Spleen (tissue), 11 donors: ENCODE results near the gene PLTP. TPM values are rescaled to one million over a fixed set of nuclear protein-coding genes. Genes with fewer than 3 reads are reported as not detected.
A peak's percentile ranks its signal among the peaks of the same experiment; 100 is the strongest.
"Not testable (repeated sequence)": the region's sequence is repeated elsewhere in the genome, so short reads cannot be mapped to it uniquely, and the experiment has no call there.

Experiments used
- DNase-seq: peaks from one replicate; pipeline ENCODE4 v3.0.0-alpha.2; 2020
- H3K27ac ChIP-seq, 8 donors: fragments of 200-600 bp; sonication (generic) in 7 of 8; 1 replicate in 4 of 8; 2 replicates in 4 of 8; pipeline versions ENCODE4 v1.5.0 to v1.8.0; 2016 to 2021; ENCODE audit warnings: inconsistent platforms in 4 of 8, mild to moderate bottlenecking in 4 of 8, moderate library complexity in 1 of 8
- H3K27me3 ChIP-seq, 7 donors: fragments of 200-600 bp; sonication (generic) in 6 of 7; replicated peaks in 1 of 7; 1 replicate in 4 of 7; 2 replicates in 3 of 7; pipeline versions ENCODE4 v1.5.0 to v1.8.0; 2016 to 2021; ENCODE audit warnings: inconsistent platforms in 3 of 7, mild to moderate bottlenecking in 1 of 7
- H3K36me3 ChIP-seq, 6 donors: fragments of 200-600 bp; sonication (generic) in 5 of 6; 1 replicate in 4 of 6; 2 replicates in 2 of 6; pipeline versions ENCODE4 v1.5.0 to v1.8.0; 2016 to 2021; ENCODE audit warnings: inconsistent platforms in 2 of 6
- H3K4me1 ChIP-seq, 6 donors: fragments of 200-600 bp; sonication (generic) in 5 of 6; 1 replicate in 3 of 6; 2 replicates in 3 of 6; pipeline versions ENCODE4 v1.5.0 to v1.8.0; 2016 to 2021; ENCODE audit warnings: inconsistent platforms in 3 of 6
- H3K4me3 ChIP-seq, 8 donors: fragments of 200-600 bp; sonication (generic) in 7 of 8; 1 replicate in 4 of 8; 2 replicates in 4 of 8; pipeline versions ENCODE4 v1.5.0 to v1.8.0; 2016 to 2021; ENCODE audit warnings: inconsistent platforms in 4 of 8, mild to moderate bottlenecking in 4 of 8, moderate library complexity in 2 of 8
- H3K9me3 ChIP-seq, 8 donors: fragments of 200-600 bp; sonication (generic) in 7 of 8; 1 replicate in 4 of 8; 2 replicates in 4 of 8; pipeline versions ENCODE4 v1.5.0 to v1.8.0; 2016 to 2021; ENCODE audit warnings: inconsistent platforms in 4 of 8
- POLR2A ChIP-seq, 3 donors: fragments of 450-650 bp; IDR thresholded peaks; one replicate each; pipeline ENCODE4 v1.5.1; 2017; ENCODE audit warnings: antibody characterized with exemption in 3 of 3, mild to moderate bottlenecking in 1 of 3
- POLR2AphosphoS5 ChIP-seq, 3 donors: sonication (generic); formaldehyde crosslinking; IDR thresholded peaks; one replicate each; pipeline ENCODE4 v1.5.1; 2017; ENCODE audit warnings: antibody characterized with exemption in 3 of 3
- WGBS, 5 donors: extraction: QIAGEN DNeasy Blood & Tissue Kit in 3 of 5; methylation state at CpG; one replicate each; pipeline versions ENCODE4 v1.1.5 to v1.1.7; 2013 to 2018; 5-methylcytosine and 5-hydroxymethylcytosine counted together
- intact Hi-C: fragments of 100-400 bp; cut with DNase I; formaldehyde crosslinking; loops from one replicate; pipeline ENCODE4 v1.15.0; 2023; ENCODE audit warnings: low total_unique reads
- polyA plus RNA-seq, 3 donors: library from polyadenylated mRNA; stranded (reverse); fragments of 200-250 nt; gene quantifications; one replicate each; pipeline ENCODE4 v1.2.1, GENCODE V29; 2013
- total RNA-seq, 7 donors: library from RNA; depleted of rRNA in 3 of 7; stranded (reverse); fragments of >200 nt in 3 of 7; fragmentation: NEBNext Ultra II Directional in 4 of 7; extraction: Animal tissue kit (Norgen Biotek cat#: 25700) in 4 of 7; gene quantifications; one replicate each; pipeline versions ENCODE4 v1.1.0 to v1.2.1, GENCODE V29; 2016 to 2021
- TF ChIP-seq, protein P1 (sequence below), 11 experiments: fragments of 200-600 bp in 7 of 11; fragments of 450-650 bp in 4 of 11; sonication (generic) in 4 of 11; IDR thresholded peaks in 8 of 11; conservative IDR thresholded peaks in 3 of 11; 1 replicate in 7 of 11; 2 replicates in 4 of 11; pipeline versions ENCODE4 v1.4.0 to v1.8.0; 2016 to 2021; ENCODE audit warnings: antibody characterized with exemption in 11 of 11, inconsistent platforms in 4 of 11, mild to moderate bottlenecking in 1 of 11
- donor health status: healthy with polysubstance abuse.
- donor health status: DM: no; HTN: no; CAD: no; lungs with moderate emphysema.
- donor health status: DM: no; HTN: no; CAD: no.
- donor health status: Bipolar disorder and iron deficiency.
- donor health status: healthy.
- donor health status: DM: no; HTN: no; CAD: no.
- donor health status: DM: yes; HTN: yes; CAD: no.

PLTP gene
- total and polyA plus RNA-seq, 10 donors: 7.5 to 430 (median 40.7) TPM

DNA sequence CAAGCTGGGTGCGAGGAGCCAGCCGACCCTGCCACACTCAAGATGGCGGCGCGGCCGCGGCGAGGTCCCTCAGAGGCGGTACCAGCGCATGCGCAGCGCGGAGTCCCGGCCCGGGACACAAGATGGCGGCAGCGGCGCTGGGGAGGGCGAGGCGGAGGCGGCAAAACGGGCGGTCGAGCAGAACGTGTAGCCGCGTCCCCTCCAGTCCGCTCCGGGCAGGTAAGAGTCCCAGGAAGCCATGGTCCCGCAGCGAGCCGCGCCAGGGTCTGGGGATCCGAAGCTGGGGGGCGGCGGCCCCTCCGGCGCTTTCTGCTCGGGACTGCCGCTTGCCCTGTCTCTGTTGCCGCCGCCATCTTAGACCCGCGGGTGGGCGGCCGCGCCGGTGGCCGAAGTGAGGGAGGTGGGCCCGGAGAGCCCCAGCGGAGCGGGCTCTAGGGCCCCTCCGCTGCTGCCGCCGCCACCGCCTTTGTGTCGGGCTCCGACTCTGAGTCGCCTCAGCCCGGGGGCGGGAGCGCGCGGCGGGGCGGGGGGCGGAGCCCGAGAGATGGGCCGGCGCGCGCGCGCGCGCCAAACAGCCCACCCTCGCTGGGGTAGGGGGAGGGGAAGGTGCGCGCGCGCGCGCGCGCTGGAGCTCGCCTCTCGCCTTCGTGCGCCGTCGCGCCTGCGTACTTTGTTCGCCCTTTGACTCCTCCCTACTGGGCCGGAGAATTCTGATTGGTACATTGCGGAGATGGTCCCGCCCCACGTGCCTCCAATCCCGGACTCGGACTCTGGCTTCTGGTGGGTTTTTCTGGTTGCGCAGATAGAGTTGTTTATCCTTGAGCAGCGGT lies 22.8 kb upstream of the PLTP start, which contains the start of gene PCIF1:
Gene PCIF1 (plus strand): TSS at position 98 of the 830 bp plus-strand sequence. CDS start 4,317 bp downstream, outside the sequence.
- WGBS, 5 donors: 0 to 1% (median 0%) methylated on average over 23 to 102 of the region's 102 CpGs

GRCh38 chr20:45934046-45934585 lies 22.2 kb upstream of the PLTP start:
- 0 to 1% (median 0%) methylated on average over 12 to 34 of the region's 34 CpGs for WGBS, 5 donors

More for the DNA sequence above, 22.8 kb upstream of the PLTP start, which contains the start of gene PCIF1:
- intact Hi-C loops: loop anchor here (5.0 kb wide), 1 partner anchor 38 kb away; the partner anchor contains the start of gene ZNF335
- Histone ChIP-seq H3K4me1 (peaks cover 12 to 49% (median 31%) of the 10 kb centered on the region in 6 donors), H3K4me3 (peak within 1 kb of the TSS; percentile 66 to 94 (median 88)), H3K36me3 (peaks cover 5 to 41% (median 29%) of the 10 kb centered on the region in 6 donors), H3K9me3 (no peaks in the 10 kb centered on the region), H3K27ac (peak within 1 kb of the TSS; percentile 99 to 100 (median 100)), H3K27me3 (no peaks in the 10 kb centered on the region)
- peak; percentile 98 for DNase-seq
- TF ChIP-seq POLR2AphosphoS5 (IDR thresholded peaks at IDR 0.05) (peak; percentile 100), POLR2A (IDR thresholded peaks at IDR 0.05) (peak; percentile 48 to 84 (median 68))
- TF ChIP-seq, protein P1, sequence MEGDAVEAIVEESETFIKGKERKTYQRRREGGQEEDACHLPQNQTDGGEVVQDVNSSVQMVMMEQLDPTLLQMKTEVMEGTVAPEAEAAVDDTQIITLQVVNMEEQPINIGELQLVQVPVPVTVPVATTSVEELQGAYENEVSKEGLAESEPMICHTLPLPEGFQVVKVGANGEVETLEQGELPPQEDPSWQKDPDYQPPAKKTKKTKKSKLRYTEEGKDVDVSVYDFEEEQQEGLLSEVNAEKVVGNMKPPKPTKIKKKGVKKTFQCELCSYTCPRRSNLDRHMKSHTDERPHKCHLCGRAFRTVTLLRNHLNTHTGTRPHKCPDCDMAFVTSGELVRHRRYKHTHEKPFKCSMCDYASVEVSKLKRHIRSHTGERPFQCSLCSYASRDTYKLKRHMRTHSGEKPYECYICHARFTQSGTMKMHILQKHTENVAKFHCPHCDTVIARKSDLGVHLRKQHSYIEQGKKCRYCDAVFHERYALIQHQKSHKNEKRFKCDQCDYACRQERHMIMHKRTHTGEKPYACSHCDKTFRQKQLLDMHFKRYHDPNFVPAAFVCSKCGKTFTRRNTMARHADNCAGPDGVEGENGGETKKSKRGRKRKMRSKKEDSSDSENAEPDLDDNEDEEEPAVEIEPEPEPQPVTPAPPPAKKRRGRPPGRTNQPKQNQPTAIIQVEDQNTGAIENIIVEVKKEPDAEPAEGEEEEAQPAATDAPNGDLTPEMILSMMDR (IDR thresholded peaks at IDR 0.05 in 8 of 11, conservative IDR thresholded peaks at IDR 0.05 in 3 of 11): peak in 3 of 11 experiments; percentile 9 to 18 (median 13)

DNA sequence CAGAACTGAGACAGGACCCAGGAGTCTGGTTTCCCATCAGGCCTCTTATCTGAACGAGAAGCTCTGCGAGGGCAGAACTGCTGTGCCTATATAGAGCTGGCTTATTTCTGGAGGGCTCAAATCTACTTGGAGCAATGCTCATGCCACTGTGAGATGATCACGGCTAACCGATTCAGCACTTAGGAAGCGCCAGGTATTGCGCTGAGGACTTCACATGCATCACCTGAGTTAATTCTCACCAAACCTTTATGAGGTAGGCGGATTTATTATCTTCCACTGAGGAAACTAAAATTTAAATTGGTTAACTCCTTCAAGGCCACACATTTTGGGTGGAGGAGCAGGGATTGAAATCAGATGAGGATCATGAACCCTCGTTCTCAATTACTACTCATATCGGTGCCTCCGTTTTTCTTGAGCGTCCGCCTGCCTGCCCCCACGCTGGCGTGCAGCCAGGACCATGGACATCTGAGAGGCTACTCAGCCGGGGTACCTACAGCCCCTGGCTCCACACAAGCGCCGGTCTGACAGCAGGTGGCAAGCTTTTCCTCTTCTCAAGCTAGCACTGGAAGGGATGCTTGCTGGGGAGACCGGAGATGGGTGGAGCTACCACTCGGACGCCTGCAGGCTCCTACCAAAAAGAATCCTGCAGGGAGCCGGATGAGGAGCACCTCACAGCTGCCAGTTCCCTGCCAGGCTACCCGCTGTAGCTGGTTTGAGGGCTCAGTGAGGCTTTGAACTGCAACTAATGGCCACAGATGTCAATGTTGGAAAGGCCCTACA lies 21.5 kb upstream of the PLTP start:
- Histone ChIP-seq H3K36me3 (peaks cover 3 to 28% (median 16%) of the 10 kb centered on the region in 6 donors), H3K9me3 (no peaks in the 10 kb centered on the region), H3K4me3 (peak overlapping the region; percentile 66 to 94 (median 88)), H3K27ac (peak overlapping the region; percentile 99 to 100 (median 100)), H3K27me3 (no peaks in the 10 kb centered on the region), H3K4me1 (peaks cover 12 to 46% (median 31%) of the 10 kb centered on the region in 6 donors)
- DNase-seq: peak; percentile 91
- WGBS, 5 donors: 26 to 50% (median 27%) methylated on average over 11 to 22 of the region's 22 CpGs
- intact Hi-C loops: no loop called here
- TF ChIP-seq POLR2AphosphoS5 (IDR thresholded peaks at IDR 0.05) (peak; percentile 28 to 59 (median 44)), POLR2A (IDR thresholded peaks at IDR 0.05) (peak in 1 of 3 donors; percentile 12)
- TF ChIP-seq, protein P1 (IDR thresholded peaks at IDR 0.05 in 8 of 11, conservative IDR thresholded peaks at IDR 0.05 in 3 of 11): peak in 8 of 11 experiments; percentile 29 to 55 (median 41)

More at GRCh38 chr20:45934046-45934585, 22.2 kb upstream of the PLTP start:
- Histone ChIP-seq H3K9me3 (no peaks in the 10 kb centered on the region), H3K4me1 (peaks cover 12 to 49% (median 31%) of the 10 kb centered on the region in 6 donors), H3K4me3 (peak overlapping the region; percentile 66 to 94 (median 88)), H3K27ac (peak overlapping the region; percentile 99 to 100 (median 100)), H3K36me3 (peaks cover 3 to 34% (median 22%) of the 10 kb centered on the region in 6 donors), H3K27me3 (no peaks in the 10 kb centered on the region)
- DNase-seq: peak; percentile 94
- TF ChIP-seq, protein P1 (IDR thresholded peaks at IDR 0.05 in 8 of 11, conservative IDR thresholded peaks at IDR 0.05 in 3 of 11): no peak
- no peak for TF ChIP-seq POLR2A (IDR thresholded peaks at IDR 0.05)
- no peak for TF ChIP-seq POLR2AphosphoS5 (IDR thresholded peaks at IDR 0.05)
- intact Hi-C loops: no loop called here

GRCh38 chr20:45931680-45932079 lies 19.7 kb upstream of the PLTP start:
- Histone ChIP-seq H3K4me1 (peaks cover 12 to 29% (median 24%) of the 10 kb centered on the region in 6 donors), H3K36me3 (peaks cover 0 to 10% (median 0%) of the 10 kb centered on the region in 6 donors)
- H3K27ac ChIP-seq, DNase-seq, intact Hi-C loops, H3K4me3 ChIP-seq, H3K9me3 ChIP-seq, H3K27me3 ChIP-seq: not testable (repeated sequence)
- 94 to 95% (median 95%) methylated on average over 16 to 17 of the region's 17 CpGs for WGBS, 5 donors
